Epithelial cell of esophagus (primary cell): Measurements from ENCODE around the gene CHKA.
A peak's percentile ranks its signal among the peaks of the same experiment; 100 is the strongest.

ENCODE experiments used
- DNase-seq: peaks from one replicate; pipeline ENCODE4 v3.0.0; 2010; ENCODE audit warnings: low read depth
- H3K4me3 ChIP-seq: 2 replicates; pipeline ENCODE4 v1.5.1; 2011; ENCODE audit warnings: mild to moderate bottlenecking, low read length, control low read depth
- CTCF ChIP-seq: IDR thresholded peaks from 2 replicates; pipeline ENCODE4 v1.5.1; 2011; ENCODE audit warnings: low read depth, mild to moderate bottlenecking, low read length, control low read depth, inconsistent platforms; ENCODE audit not compliant: insufficient read depth; ENCODE audit errors: missing control alignments

Gene CHKA

DNA sequence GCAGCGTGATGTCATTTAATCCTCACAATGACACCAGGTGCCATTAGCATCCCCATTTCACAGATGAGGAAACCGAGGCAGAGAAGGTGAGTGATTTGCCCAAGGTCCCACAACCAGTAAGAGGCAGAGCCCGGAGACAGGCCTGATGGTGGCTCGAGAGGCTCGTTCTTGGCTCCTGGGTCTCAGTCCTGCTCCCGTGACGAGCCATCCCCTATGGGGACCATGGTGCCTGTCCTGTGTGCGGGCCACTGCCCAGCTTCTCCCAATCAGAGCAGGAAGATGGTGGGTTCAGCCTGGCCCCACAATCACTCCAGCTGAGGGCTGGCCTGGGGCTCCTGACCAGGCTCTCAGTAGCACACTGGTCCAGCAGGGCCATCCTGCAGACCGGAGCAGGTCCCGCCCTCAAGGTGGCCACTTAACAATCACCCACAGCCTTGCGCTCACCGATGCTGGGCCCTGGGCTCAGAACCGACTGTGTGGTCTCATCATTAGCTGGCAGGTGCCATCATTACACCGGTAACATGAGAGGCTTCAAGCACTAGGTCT, 107.5 kb downstream of the CHKA start:
- DNase-seq, result no peak
- no peak overlapping the region for H3K4me3 ChIP-seq
- no peak for TF ChIP-seq CTCF

DNA sequence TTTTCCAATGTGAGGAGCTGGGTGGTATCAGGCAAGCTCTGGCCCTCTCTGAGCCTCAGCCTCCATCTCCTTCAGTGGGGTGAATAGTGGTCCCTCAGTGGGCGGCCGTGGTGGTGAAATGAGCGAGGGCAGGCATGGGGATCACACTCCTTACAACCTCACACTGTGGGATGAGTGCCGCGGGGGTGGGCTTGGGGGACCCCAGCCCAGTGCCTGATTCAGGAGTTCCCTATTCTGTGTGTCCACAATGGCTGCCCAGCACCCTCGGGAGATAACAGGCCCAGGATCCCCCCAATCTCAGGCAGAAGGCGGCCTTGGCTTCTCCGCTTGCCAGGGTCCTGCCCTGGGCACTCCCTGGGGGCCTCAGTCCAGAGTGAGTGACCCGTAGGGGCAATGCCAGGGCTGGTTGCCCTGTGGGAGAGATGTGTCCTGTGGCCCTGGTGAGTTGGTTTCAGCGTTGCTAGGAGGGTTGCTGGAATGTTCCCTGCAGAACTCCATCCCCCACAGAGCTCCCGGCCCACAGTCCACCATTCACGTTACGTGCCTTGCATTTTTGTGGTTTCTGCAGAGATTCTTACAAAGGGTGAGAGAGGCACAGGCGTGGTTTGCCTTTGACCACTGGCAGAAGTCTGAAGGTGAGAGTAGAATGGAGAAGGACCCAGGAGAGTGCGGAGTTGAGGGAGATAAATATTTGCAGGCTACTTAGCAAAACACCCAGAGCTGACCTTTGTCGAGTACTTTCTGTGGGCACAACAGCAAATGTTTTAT, 108.2 kb downstream of the CHKA start:
- H3K4me3 ChIP-seq, result no peak overlapping the region
- TF ChIP-seq CTCF, result no peak
- DNase-seq, result peak; percentile 85

DNA sequence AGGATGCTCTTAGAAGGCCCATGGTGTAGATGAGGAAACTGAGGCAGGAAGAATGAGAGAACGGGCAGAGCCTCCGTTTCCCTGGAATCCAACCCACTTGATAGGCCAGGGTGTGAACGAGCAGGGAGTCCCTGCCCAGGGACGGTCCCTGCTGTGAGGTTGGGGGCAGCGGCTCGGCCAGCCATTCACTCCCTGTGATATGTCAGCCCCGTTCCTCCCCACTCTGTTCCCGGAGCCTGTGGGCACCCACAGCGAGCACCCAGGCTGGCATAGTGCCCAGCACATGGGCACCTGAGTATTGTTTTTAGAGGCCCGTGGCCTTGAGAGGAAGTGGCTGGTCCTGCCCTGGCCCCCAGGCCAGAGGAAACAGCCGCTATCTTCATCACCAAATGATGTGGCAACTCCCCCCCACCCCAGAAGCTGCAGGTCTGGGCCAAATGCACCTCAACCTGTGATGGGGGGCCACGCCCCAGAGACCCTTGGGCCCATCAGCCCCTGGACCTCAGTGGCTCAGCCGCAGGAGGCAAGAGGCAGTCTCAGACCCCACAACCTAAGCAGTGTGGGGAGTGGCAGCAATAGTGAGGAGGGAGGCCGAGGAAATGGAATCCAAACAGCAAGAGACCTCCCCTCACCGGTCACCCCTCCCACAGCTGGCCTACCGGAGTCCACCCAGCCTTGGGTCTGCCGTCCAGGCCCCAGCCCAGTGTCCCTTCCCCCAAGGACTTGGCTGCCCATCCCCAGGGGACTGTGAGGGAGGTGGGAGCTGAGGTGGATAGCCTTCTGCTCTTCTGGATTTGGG, 108.9 kb downstream of the CHKA start:
- no peak for DNase-seq
- H3K4me3 ChIP-seq, result no peak overlapping the region
- no peak for TF ChIP-seq CTCF

DNA sequence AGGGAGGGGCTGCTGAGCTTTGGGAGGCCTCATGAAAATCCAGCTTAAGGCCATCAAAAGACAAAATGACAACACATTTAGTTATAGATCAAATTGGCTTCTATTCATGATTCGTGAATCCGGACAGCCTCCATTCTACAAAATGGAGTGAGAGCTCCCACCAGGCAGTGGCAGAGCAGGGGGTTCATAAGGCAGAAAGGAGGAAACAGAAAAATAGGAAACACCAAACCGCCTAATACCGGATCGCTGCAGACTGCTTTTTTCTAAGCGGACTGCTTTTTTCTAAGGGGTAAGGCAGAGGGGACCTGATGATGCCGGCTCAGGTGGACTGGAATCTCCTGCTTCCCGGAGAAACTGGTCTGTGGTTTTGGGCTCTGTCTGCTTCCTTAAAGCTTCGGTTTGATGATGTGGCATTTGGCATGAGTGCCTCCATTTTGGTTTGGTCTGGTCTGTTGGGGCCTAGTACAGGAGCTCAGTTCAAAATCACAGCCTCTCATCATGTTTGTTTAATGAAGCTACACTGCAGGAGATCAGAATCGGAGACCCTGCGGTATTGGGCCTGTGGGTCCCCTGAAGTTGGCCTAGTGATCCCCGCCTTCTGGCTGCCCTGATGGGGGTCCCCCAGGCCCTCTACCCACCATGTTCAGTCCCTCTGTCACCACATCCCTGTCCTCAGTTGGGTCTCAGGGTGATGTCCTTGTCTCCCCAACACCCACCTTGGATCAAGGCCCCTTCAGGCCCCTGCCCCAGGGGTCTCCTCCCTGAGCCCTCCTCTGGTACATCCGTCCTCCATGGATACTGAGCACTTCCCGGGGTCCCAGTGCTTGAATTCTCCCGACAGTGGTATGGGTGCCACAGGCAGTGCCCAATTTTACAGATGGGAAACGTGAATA, 109.9 kb downstream of the CHKA start:
- H3K4me3 ChIP-seq, result no peak overlapping the region
- no peak for TF ChIP-seq CTCF
- DNase-seq, result no peak

DNA sequence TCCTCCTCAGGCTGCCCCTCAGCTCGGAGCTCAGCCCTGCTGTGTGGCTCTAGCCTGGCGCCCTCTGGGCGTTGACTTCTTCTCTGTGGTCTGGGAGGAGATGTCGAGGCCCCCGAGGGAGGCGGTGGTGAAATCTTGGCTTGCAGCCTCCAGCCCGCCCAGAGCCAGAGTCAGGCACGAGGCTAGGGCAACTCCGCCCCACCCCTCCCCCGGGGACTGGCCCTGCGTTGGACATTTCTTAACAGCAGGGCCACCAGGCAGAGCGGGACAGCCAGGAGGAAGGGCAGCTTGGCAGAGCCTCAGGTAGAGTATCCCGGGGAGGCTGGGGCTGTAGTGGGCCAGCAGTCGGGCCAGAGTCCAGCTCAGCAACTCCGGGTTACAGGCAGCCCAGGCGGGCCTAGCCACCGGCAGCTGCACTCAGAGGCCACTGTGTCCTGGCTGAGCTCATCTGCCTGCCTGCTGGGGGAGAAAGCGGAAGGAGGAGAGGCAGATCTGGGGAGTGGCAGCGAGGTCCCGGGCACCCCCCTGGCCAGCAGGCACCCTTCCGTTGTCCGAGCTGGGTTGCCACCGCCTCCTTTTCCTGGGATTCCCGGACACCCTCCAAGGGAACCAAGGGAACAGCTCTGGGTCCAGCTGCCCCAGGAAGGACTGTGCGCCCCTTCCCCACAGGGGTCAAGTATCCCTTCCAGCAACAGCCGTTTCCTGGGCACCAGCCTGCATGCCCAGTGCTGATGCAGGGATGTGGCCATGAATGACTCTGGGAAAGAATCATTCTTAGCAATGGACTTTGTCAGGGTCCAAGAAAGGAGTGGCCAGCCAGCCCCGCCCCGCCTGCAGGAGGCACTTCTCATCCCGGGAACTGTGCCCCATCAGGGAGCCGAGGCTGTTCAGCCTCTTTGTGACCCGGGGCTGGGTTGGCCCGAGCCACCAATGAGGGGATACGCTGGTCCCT, 110.8 kb downstream of the CHKA start, which contains the start of gene ALDH3B1:
TSS of gene ALDH3B1 (plus strand) at position 238 of the 952 bp plus-strand sequence. CDS start 4,971 bp downstream, outside the sequence.
- DNase-seq, result peak; percentile 39

More for the DNA sequence above, 110.8 kb downstream of the CHKA start, which contains the start of gene ALDH3B1:
- H3K4me3 ChIP-seq, result no peak within 1 kb of the TSS
- TF ChIP-seq CTCF, result no peak
